WTC11 (cell line): Measurements from ENCODE around the gene CENATAC. TPM values are rescaled to one million over a fixed set of nuclear protein-coding genes. Genes with fewer than 3 reads are reported as not detected.

Experiments
- ATAC-seq: fragments of 200-7000 bp; cut with Tn5 transposase; 2 replicates; pipeline ENCODE4 v1.10.0; 2021; ENCODE audit warnings: mild to moderate bottlenecking, moderate library complexity
- CTCF ChIA-PET: fragments of 300-600 bp; sonication (Branson Sonifier 250); formaldehyde crosslinking; loops from one replicate; lab custom pipeline; 2021; ENCODE audit warnings: antibody characterized with exemption; lab: Charles Lee
- POLR2A ChIA-PET: fragments of 350-600 bp; sonication (Branson Sonifier 250); formaldehyde crosslinking; loops from one replicate; lab custom pipeline; 2021; ENCODE audit warnings: antibody characterized with exemption; lab: Charles Lee
- DNase-seq: peaks from one replicate; pipeline ENCODE4 v3.0.0; 2021; ENCODE audit warnings: low spot score
- H3K27ac Mint-ChIP-seq: 2 replicates; pipeline ENCODE4 v1.8.0; 2021; ENCODE audit warnings: mixed read lengths
- H3K27me3 Mint-ChIP-seq: 2 replicates; pipeline ENCODE4 v1.8.0; 2021; ENCODE audit warnings: low read depth, mild to moderate bottlenecking, moderate library complexity, mixed read lengths
- H3K36me3 Mint-ChIP-seq: 2 replicates; pipeline ENCODE4 v1.8.0; 2021; ENCODE audit warnings: mixed read lengths
- H3K4me1 Mint-ChIP-seq: 2 replicates; pipeline ENCODE4 v1.8.0; 2022; ENCODE audit warnings: mixed read lengths
- H3K4me3 Mint-ChIP-seq: 2 replicates; pipeline ENCODE4 v1.8.0; 2021; ENCODE audit warnings: mild to moderate bottlenecking, moderate library complexity, mixed read lengths
- H3K9me3 Mint-ChIP-seq: 2 replicates; pipeline ENCODE4 v1.8.0; 2021; ENCODE audit warnings: mixed read lengths
- AFF4 ChIP-seq: sonication (generic); formaldehyde crosslinking; IDR thresholded peaks from 2 replicates; pipeline ENCODE4 v1.8.1; 2023; ENCODE audit warnings: mild to moderate bottlenecking, missing genetic modification reagents, borderline replicate concordance
- ATF2 ChIP-seq: sonication (generic); formaldehyde crosslinking; IDR thresholded peaks from 2 replicates; pipeline ENCODE4 v1.8.1; 2022; ENCODE audit warnings: low read depth, missing genetic modification reagents, borderline replicate concordance
- CREM ChIP-seq: sonication (generic); formaldehyde crosslinking; IDR thresholded peaks from 2 replicates; pipeline ENCODE4 v1.8.1; 2022; ENCODE audit warnings: mild to moderate bottlenecking, missing genetic modification reagents, moderate library complexity
- CTCF ChIP-seq: fragments of 200-600 bp; IDR thresholded peaks from 2 replicates; pipeline ENCODE4 v1.8.0; 2022; ENCODE audit warnings: antibody characterized with exemption
- EMX1 ChIP-seq: fragments of 250-450 bp; sonication (Bioruptor Pico); IDR thresholded peaks from 2 replicates; pipeline ENCODE4 v1.8.0; 2021; ENCODE audit warnings: mild to moderate bottlenecking
- ESRRA ChIP-seq: sonication (generic); formaldehyde crosslinking; IDR thresholded peaks from 2 replicates; pipeline ENCODE4 v1.8.1; 2022; ENCODE audit warnings: mild to moderate bottlenecking, missing genetic modification reagents, borderline replicate concordance
- GRHL2 ChIP-seq: fragments of 250-450 bp; sonication (Bioruptor Pico); IDR thresholded peaks from 2 replicates; pipeline ENCODE4 v1.8.0; 2022; ENCODE audit warnings: mild to moderate bottlenecking, moderate library complexity; ENCODE audit not compliant: insufficient replicate concordance, severe bottlenecking
- GTF2I ChIP-seq: fragments of 250-450 bp; sonication (Bioruptor Pico); conservative IDR thresholded peaks from 2 replicates; pipeline ENCODE4 v1.4.0; 2021; ENCODE audit warnings: mild to moderate bottlenecking
- HMGXB4 ChIP-seq: sonication (generic); formaldehyde crosslinking; IDR thresholded peaks from 2 replicates; pipeline ENCODE4 v1.8.1; 2023; ENCODE audit warnings: mild to moderate bottlenecking, moderate library complexity, missing genetic modification reagents
- NFE2L1 ChIP-seq: sonication (generic); formaldehyde crosslinking; IDR thresholded peaks from 2 replicates; pipeline ENCODE4 v1.8.1; 2023; ENCODE audit warnings: missing genetic modification reagents
- ZNF263 ChIP-seq: sonication (generic); formaldehyde crosslinking; IDR thresholded peaks from 2 replicates; pipeline ENCODE4 v1.8.1; 2022; ENCODE audit warnings: low read depth, mild to moderate bottlenecking, moderate library complexity, missing genetic modification reagents
- ZNF396 ChIP-seq: fragments of 250-450 bp; sonication (Bioruptor Pico); IDR thresholded peaks from 2 replicates; pipeline ENCODE4 v1.8.0; 2021; ENCODE audit warnings: mild to moderate bottlenecking, moderate library complexity, borderline replicate concordance
- ZNF416 ChIP-seq: fragments of 250-450 bp; sonication (Bioruptor Pico); IDR thresholded peaks from 2 replicates; pipeline ENCODE4 v1.9.0; 2021; ENCODE audit warnings: mild to moderate bottlenecking, inconsistent platforms
- ZNF512 ChIP-seq: sonication (generic); formaldehyde crosslinking; IDR thresholded peaks from 2 replicates; pipeline ENCODE4 v1.8.1; 2022; ENCODE audit warnings: missing genetic modification reagents, borderline replicate concordance
- ZNF671 ChIP-seq: fragments of 250-450 bp; sonication (Bioruptor Pico); IDR thresholded peaks from 2 replicates; pipeline ENCODE4 v1.8.0; 2021; ENCODE audit warnings: mild to moderate bottlenecking
- total RNA-seq: library from RNA; stranded (reverse); gene quantifications from 3 replicates; pipeline ENCODE4 v1.2.3, GENCODE V29; 2021
- TF ChIP-seq, protein P1 (sequence below): sonication (generic); formaldehyde crosslinking; IDR thresholded peaks from 2 replicates; pipeline ENCODE4 v1.8.0; 2022; ENCODE audit warnings: mild to moderate bottlenecking, missing genetic modification reagents

Gene CENATAC
- total RNA-seq, 1 experiment from 2014 or later, result 41.7 TPM

DNA sequence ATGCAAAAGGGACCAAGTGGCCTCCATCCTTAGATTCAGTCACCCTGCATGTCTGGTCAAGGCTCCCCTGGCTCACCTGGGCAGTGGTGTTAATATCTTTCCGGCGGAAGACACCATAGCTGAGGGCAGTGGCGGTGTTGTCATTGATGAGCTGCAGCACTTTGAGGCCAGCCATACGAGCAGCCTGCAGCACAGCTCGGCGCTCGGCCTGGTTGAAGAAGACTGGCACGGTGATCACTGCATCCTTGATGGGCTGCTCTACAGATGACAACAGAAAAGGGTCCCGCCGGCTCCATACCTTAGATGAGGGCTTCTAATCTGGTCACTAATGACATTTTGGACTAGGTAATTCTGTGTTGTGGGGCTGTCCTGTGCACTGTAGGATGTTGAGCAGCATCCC is 56.5 kb downstream of the CENATAC start:
- Mint-ChIP-seq H3K27me3 (no peaks in the 10 kb centered on the region), H3K27ac (no peak overlapping the region), H3K36me3 (peaks cover 60% of the 10 kb centered on the region), H3K4me1 (peaks cover 17% of the 10 kb centered on the region), H3K4me3 (peak overlapping the region; percentile 39; the same call in 1 of the 2 replicates), H3K9me3 (no peaks in the 10 kb centered on the region)
- no peak for DNase-seq
- no peak for ATAC-seq
- CTCF ChIA-PET, result interaction anchor here (1.1 to 1.6 kb wide), 2 partner anchors 115 to 124 kb away, joined by 3 read pairs; no protein-coding TSS in a partner anchor
- TF ChIP-seq NFE2L1 (no peak), ZNF512 (CRISPR knock-in tag) (no peak), EMX1 (no peak), ATF2 (CRISPR knock-in tag) (no peak), ZNF263 (CRISPR knock-in tag) (no peak), AFF4 (CRISPR knock-in tag) (no peak), CTCF (no peak), ZNF671 (no peak)
- POLR2A ChIA-PET, result interaction anchor here (0.5 kb wide), 1 partner anchor 312 kb away, joined by 3 read pairs; no protein-coding TSS in a partner anchor

DNA sequence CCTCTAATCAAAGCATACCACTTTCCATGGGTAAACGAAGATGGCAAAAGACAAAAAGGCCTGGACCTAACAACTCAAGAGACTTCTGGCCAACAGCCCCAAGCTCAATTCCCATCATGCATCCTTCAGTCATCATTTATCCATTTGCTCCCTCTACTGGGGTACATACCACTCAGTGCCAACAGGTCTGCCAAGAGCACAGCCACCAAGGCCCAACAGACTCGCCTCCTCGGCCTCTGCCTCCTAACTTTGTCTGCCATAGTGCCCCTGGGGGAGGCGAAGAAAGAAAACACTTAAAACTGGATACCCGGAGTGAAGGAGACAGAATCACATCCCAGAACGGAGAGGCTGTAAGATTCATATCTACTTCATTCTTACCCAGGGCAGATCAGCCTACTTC is 58.0 kb downstream of the CENATAC start:
- Mint-ChIP-seq H3K27ac (peak overlapping the region; percentile 88), H3K9me3 (no peaks in the 10 kb centered on the region), H3K4me1 (peaks cover 17% of the 10 kb centered on the region), H3K36me3 (peaks cover 51% of the 10 kb centered on the region), H3K4me3 (peak overlapping the region; percentile 89), H3K27me3 (no peaks in the 10 kb centered on the region)
- ATAC-seq (no peak), DNase-seq (no peak)
- TF ChIP-seq ZNF396 (no peak), NFE2L1 (no peak), ZNF671 (no peak), HMGXB4 (no peak; the same call in 1 of the 2 replicates), CREM (CRISPR knock-in tag) (no peak), ZNF416 (CRISPR knock-in tag) (no peak), GRHL2 (CRISPR knock-in tag) (no peak), GTF2I (no peak), ESRRA (CRISPR knock-in tag) (no peak)
- TF ChIP-seq, protein P1, sequence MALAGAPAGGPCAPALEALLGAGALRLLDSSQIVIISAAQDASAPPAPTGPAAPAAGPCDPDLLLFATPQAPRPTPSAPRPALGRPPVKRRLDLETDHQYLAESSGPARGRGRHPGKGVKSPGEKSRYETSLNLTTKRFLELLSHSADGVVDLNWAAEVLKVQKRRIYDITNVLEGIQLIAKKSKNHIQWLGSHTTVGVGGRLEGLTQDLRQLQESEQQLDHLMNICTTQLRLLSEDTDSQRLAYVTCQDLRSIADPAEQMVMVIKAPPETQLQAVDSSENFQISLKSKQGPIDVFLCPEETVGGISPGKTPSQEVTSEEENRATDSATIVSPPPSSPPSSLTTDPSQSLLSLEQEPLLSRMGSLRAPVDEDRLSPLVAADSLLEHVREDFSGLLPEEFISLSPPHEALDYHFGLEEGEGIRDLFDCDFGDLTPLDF (CRISPR knock-in tag), result no peak
- CTCF ChIA-PET, result interaction anchor here (0.7 to 3.0 kb wide), 8 partner anchors 11 to 265 kb away, joined by 3 to 14 read pairs (median 3); partner anchors contain the start of genes CBL, CENATAC and VPS11
- POLR2A ChIA-PET, result interaction anchor here (0.9 to 2.6 kb wide), 5 partner anchors 9 to 145 kb away, joined by 3 to 20 read pairs (median 5); partner anchors contain the start of genes HMBS, NLRX1 and VPS11
